ENCODE measurements around the gene CCDC148.

- no peak for TF ChIP-seq YY1 (IDR thresholded peaks at IDR 0.05; ENCODE audit: low read depth, low read length)
- TF ChIP-seq CTCF (IDR thresholded peaks at IDR 0.05 in 2 of 3, conservative IDR thresholded peaks at IDR 0.05 in 1 of 3; ENCODE audit: control insufficient read depth in 2 of 3, extremely low read depth in 1 of 3, insufficient read depth in 1 of 3, low read depth in 3 of 3, low read length in 3 of 3): no peak
- TF ChIP-seq CBX3 (IDR thresholded peaks at IDR 0.05; ENCODE audit: borderline replicate concordance, low read depth): no peak
- TF ChIP-seq ZNF24 (IDR thresholded peaks at IDR 0.05): no peak
- TF ChIP-seq GABPA (IDR thresholded peaks at IDR 0.05; ENCODE audit: low read depth): no peak
- no peak for TF ChIP-seq EZH2 (IDR thresholded peaks at IDR 0.05; ENCODE audit: borderline replicate concordance, control insufficient read depth, low read depth, low read length)
Measured at GRCh38 chr2:158495175-158495574, 38.6 kb upstream of the CCDC148 start.
